ENCODE measurements around the gene TRAPPC12.
A peak's percentile ranks its signal among the peaks of the same experiment; 100 is the strongest.
"Not testable (repeated sequence)": the region's sequence is repeated elsewhere in the genome, so short reads cannot be mapped to it uniquely, and the experiment has no call there.

The TRAPPC12 gene

GRCh38 chr2:3369340-3370181 is 9.9 kb upstream of the TRAPPC12 start:
- DNase-seq (ENCODE audit: low read depth), result not testable (repeated sequence)

DNA sequence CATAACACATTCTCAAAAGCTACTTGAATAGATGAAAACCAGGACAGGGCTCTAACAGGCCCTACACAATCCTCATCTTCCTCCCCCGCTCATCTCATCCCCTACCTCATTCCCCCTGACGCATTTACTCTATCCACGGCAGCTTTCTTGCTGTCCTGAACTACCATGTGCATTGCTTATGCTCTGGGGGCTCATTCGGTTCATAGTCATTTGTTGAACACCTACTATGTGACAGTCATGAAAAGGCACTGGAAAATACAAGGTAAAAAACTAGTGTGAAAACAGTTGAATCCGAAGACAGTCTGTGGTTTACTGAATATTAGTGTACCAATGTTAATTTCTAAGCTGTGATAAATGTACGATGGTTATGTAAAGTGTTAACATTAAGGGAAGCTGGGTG is 2.7 kb upstream of the TRAPPC12 start:
- DNase-seq (ENCODE audit: low read depth), result no peak

GRCh38 chr2:3377279-3377611 is 2.2 kb upstream of the TRAPPC12 start:
- no peak for DNase-seq (ENCODE audit: low read depth)

- peak; percentile 93 for DNase-seq (ENCODE audit: low read depth)
These were observed 1.7 kb upstream of the TRAPPC12 start, which contains the start of gene EIPR1 for GRCh38 chr2:3377612-3378432. Gene EIPR1, minus strand, starts transcription at chr2:3377818. Its CDS starts 129 bp downstream, at chr2:3377689.

- DNase-seq (ENCODE audit: low read depth), result no peak
These were observed 201 bp upstream of the TRAPPC12 start for GRCh38 chr2:3379339-3379646.

DNA sequence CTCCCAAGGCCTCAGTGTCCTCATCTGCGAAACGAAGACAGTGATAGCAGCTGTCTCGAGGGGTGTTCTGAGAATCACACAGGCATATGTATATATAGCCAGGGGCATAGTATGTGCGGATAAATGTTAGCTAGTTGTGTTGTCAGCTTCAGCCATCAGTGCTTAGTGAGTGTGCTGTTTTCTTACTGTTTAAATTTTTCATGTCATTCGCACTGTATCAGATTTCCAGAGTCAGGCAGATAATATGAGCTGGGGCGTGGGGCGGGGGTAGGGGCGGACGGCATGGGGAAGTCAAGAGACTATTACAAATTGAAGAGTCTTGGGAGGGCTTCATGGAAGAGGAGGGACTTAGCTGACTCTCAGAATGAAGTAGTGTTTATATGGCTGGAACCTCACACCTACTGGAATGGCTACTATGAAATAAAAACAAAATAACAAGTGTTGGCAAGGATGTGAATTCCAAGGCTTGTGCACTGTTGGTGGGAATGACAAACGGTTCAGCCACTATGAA is 7.0 kb downstream of the TRAPPC12 start:
- no peak for DNase-seq (ENCODE audit: low read depth)

DNA sequence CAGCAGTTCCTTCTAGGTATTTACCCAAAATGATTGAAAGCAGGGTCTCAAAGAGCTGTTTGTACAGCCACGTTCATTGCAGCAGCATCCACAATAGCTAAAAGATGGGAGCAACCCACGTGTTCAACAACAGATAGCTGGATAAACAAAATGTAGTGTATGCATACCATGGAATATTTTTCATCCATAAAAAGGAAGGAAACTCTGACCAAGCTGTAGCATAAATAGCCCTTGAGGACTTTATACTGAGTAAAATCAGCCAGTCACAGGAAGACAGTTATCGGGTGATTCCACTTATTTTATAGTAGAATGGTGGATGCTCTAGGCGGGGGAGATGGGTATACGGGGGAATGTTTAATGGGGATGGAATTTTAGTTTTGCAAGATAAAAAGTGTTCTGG is 7.5 kb downstream of the TRAPPC12 start:
- DNase-seq (ENCODE audit: low read depth), result no peak

- no peak for DNase-seq (ENCODE audit: low read depth)
These were observed 8.3 kb downstream of the TRAPPC12 start for GRCh38 chr2:3387644-3388411.

DNA sequence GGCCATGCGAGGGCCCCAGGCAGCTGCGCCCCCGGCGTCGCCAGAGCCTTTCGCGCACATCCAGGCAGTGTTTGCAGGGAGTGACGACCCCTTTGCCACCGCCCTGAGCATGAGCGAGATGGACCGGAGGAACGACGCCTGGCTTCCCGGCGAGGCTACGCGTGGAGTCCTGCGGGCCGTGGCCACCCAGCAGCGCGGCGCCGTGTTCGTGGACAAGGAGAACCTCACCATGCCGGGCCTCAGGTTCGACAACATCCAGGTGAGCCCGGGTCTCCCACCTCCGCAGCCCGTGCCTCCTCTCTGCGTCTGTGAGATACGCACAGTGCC is 8.9 kb downstream of the TRAPPC12 start:
- DNase-seq (ENCODE audit: low read depth), result no peak

DNA sequence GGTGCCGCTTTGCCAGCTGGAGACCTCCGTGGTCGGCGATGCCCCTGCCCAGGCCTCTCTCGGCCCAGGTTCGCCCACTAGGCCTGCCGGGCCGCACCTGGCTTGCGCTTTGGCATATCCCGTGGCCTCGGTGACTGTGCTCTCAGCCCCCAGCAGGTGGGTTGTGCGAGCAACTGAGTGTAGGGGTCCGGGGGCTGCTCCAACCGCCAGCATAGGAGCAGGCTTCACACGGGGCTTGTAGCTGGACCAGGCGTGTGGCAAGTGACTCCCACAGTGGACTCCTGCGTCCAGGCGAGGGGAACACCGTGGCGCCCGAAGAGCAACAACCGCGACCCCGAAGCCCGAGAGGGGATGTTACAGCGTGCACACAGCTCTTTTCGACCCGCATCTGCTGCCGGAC is 9.7 kb downstream of the TRAPPC12 start:
- no peak for DNase-seq (ENCODE audit: low read depth)

DNA sequence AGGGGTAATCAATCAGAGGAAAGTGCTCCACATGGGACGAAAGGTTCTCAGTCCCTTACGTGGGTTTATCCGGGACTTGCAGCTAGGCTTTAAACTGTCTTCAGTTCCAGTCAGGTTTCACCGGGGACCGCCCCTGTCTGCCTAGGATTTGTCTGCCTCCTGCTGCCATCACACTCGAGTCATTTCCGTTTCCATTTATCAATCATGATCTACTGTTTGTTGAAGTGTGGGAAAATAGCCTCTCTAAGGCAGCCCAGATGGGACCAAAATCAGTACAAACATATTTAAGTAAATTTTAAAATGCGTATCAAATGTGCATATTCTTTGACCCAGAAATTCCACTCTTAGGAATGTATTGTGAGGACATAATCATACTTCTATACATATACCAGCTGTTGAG is 10.5 kb downstream of the TRAPPC12 start:
- DNase-seq (ENCODE audit: low read depth), result no peak

- no peak for DNase-seq (ENCODE audit: low read depth)
These were observed 12.7 kb downstream of the TRAPPC12 start for GRCh38 chr2:3392216-3392615.

DNA sequence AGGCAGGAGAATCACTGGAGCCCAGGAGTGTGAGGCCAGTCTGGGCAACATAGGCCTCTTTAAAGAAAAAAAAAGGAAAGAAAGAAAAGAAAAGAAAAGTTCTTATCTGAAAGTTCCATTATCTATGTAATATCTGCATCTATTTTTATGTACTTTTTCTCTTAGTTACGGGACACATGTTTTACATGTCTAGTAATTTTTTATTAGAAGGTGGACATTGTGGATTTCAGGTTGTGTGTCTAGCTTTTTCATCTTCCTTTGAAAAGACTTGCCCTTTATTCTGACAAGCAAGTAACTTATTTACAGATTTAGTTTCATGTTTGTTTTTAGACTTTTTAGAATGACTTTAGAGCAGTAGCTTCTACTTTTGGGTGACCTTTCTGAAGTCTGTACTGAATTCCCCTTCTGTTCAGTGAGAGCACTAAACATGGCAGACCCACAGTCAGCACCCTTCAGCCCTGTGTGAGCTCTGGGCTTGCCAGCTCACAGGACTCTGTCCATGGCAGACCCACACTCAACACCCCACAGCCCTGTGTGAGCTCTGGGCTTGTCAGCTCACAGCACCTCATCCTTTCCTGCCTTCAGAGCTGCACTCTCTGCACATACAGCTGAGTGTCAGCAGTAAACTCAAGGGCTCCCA is 17.5 kb downstream of the TRAPPC12 start:
- no peak for DNase-seq (ENCODE audit: low read depth)

DNA sequence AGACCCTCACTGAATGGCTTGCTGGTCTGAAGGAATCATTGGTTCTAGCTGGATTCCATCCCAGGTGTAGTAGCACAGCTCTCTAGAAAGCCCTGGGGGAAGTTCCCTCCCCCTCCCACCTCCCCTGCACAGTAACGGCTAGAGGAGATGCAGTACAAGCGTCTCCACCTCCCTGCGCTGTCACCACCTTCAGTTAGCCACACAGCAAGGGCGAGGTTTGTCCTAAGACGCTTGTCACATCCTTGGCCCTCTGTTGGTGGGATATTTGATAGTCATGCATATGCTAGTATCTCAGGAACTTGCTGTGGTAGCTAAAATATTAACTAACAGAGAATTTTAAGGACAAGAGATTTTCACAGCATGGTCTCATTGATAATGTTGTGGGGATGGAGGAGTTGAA is 19.4 kb downstream of the TRAPPC12 start:
- DNase-seq (ENCODE audit: low read depth), result no peak

DNA sequence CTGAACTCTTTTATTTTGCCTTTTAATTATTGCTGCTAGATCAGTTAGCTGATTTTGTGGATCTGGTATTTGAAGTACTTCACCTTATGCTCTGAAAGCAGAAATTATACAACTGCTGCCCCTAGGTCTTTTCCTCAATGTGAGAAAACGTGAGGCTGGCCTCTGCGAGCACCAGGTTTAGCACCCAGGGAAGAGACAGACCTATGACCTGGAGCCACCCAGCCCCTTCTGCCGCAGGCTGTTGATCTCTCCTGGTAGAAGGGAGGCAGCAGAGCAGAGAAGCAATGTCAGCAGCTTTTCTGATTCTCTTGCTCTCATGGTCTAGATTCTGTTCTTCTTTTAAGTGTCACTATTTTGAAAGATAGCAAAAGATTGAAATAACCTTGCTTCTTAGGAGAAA is 19.9 kb downstream of the TRAPPC12 start:
- DNase-seq (ENCODE audit: low read depth), result no peak

- DNase-seq (ENCODE audit: low read depth), result no peak
These were observed 20.3 kb downstream of the TRAPPC12 start for GRCh38 chr2:3399829-3400228.

- DNase-seq (ENCODE audit: low read depth), result no peak
These were observed 24.3 kb downstream of the TRAPPC12 start for GRCh38 chr2:3403587-3404334.

- DNase-seq (ENCODE audit: low read depth), result no peak
These were observed 24.9 kb downstream of the TRAPPC12 start for GRCh38 chr2:3404349-3404894.

GRCh38 chr2:3405307-3405706 is 25.8 kb downstream of the TRAPPC12 start:
- no peak for DNase-seq (ENCODE audit: low read depth)

- DNase-seq (ENCODE audit: low read depth), result no peak
These were observed 26.4 kb downstream of the TRAPPC12 start for GRCh38 chr2:3405876-3406275.

DNA sequence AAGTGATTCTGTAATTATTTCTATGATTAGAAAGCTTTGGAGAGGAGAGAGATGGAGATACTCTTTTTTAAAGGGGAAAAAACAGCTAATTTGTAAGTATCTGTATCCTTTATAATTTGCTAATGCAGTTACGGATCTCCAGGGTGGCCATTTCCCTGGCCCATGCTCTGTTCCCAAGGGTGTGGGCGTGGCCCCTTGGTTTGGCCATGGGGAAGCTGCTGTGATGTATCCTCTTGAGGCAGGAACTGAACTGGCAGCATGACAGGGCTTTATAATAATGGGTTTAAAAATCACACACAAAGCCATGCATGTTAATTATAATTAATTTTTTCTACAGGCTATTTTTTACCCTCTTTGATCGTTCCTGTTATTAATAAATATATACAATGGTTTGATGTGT is 27.0 kb downstream of the TRAPPC12 start:
- no peak for DNase-seq (ENCODE audit: low read depth)
